HEK293T (cell line): Measurements from ENCODE around the gene ZNF705A.
A peak's percentile ranks its signal among the peaks of the same experiment; 100 is the strongest.
"Not testable (repeated sequence)": the region's sequence is repeated elsewhere in the genome, so short reads cannot be mapped to it uniquely, and the experiment has no call there.

Experiments used
- CTCF ChIA-PET: fragments of 350-600 bp; formaldehyde crosslinking; extraction: SDS; loops from one replicate; lab custom pipeline; 2021; ENCODE audit warnings: antibody characterized with exemption, inconsistent platforms; lab: Yijun Ruan, JAX
- POLR2A ChIA-PET: fragments of 350-600 bp; formaldehyde crosslinking; extraction: SDS; loops from one replicate; lab custom pipeline; 2020; ENCODE audit warnings: antibody characterized with exemption, inconsistent platforms; lab: Yijun Ruan, JAX
- DNase-seq: peaks from one replicate; pipeline ENCODE4 v3.0.0; 2012; ENCODE audit warnings: mixed read lengths; ENCODE audit errors: extremely low spot score
- ARNT ChIP-seq: fragments of 450-650 bp; IDR thresholded peaks from 2 replicates; pipeline ENCODE4 v1.6.1; 2017; ENCODE audit warnings: mild to moderate bottlenecking
- BHLHE40 ChIP-seq: fragments of 450-650 bp; IDR thresholded peaks from 2 replicates; pipeline ENCODE4 v1.6.1; 2016; ENCODE audit warnings: mild to moderate bottlenecking, moderate library complexity, borderline replicate concordance
- CTBP1 ChIP-seq: fragments of 450-650 bp; IDR thresholded peaks from 2 replicates; pipeline ENCODE4 v1.6.1; 2016; ENCODE audit warnings: borderline replicate concordance
- ELF4 ChIP-seq: fragments of 450-650 bp; IDR thresholded peaks from 2 replicates; pipeline ENCODE4 v1.6.1; 2017; ENCODE audit warnings: antibody characterized with exemption
- FOXA1 ChIP-seq: fragments of 450-650 bp; IDR thresholded peaks from 2 replicates; pipeline ENCODE4 v1.6.1; 2016; ENCODE audit warnings: mild to moderate bottlenecking
- FOXK2 ChIP-seq: fragments of 450-650 bp; IDR thresholded peaks from 2 replicates; pipeline ENCODE4 v1.6.1; 2016; ENCODE audit warnings: mild to moderate bottlenecking
- FOXM1 ChIP-seq: fragments of 450-650 bp; IDR thresholded peaks from 2 replicates; pipeline ENCODE4 v1.6.1; 2017; ENCODE audit warnings: mild to moderate bottlenecking, borderline replicate concordance
- HDGF ChIP-seq: fragments of 450-650 bp; IDR thresholded peaks from 2 replicates; pipeline ENCODE4 v1.6.1; 2017; ENCODE audit warnings: antibody characterized with exemption, borderline replicate concordance
- L3MBTL2 ChIP-seq: fragments of 450-650 bp; conservative IDR thresholded peaks from 2 replicates; pipeline ENCODE4 v1.6.1; 2016; ENCODE audit warnings: mild to moderate bottlenecking
- LEF1 ChIP-seq: fragments of 450-650 bp; IDR thresholded peaks from 2 replicates; pipeline ENCODE4 v1.6.1; 2017; ENCODE audit warnings: mild to moderate bottlenecking, borderline replicate concordance
- NFRKB ChIP-seq: fragments of 450-650 bp; IDR thresholded peaks from 2 replicates; pipeline ENCODE4 v1.6.1; 2016; ENCODE audit warnings: mild to moderate bottlenecking, moderate library complexity
- SP1 ChIP-seq: fragments of 450-650 bp; IDR thresholded peaks from 2 replicates; pipeline ENCODE4 v1.6.1; 2017
- SUZ12 ChIP-seq: fragments of 450-650 bp; IDR thresholded peaks from 2 replicates; pipeline ENCODE4 v1.6.1; 2016; ENCODE audit warnings: mild to moderate bottlenecking
- TARDBP ChIP-seq: fragments of 450-650 bp; IDR thresholded peaks from 2 replicates; pipeline ENCODE4 v1.6.1; 2016
- ZNF384 ChIP-seq: fragments of 450-650 bp; IDR thresholded peaks from 2 replicates; pipeline ENCODE4 v1.6.1; 2016
- TF ChIP-seq, protein P1 (sequence below): fragments of 450-650 bp; IDR thresholded peaks from 2 replicates; pipeline ENCODE4 v1.6.1; 2016

Gene ZNF705A

DNA sequence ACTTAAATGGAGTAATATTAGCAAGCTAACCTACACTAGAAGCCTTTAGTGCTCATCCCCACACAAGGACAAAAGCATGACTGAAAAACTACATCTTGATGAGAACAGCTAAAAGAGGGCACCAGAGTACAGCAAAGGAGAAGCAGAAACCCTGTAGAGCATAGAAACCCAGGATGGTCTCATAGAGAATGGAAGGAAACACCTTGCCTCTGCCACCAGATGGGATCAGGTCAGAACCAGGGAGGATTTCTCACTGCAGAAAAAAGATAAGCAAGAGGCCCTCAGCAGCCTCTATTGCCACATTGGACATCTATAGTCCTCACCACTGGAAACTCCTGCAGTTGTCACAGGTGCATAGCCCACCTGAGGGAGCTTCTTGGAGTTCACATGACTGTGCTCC lies 13.6 kb upstream of the ZNF705A start:
- no peak for DNase-seq
- TF ChIP-seq ZNF384, result no peak
- no peak for TF ChIP-seq NFRKB
- TF ChIP-seq HDGF, result no peak
- TF ChIP-seq FOXM1, result no peak
- TF ChIP-seq TARDBP, result no peak
- TF ChIP-seq SP1, result no peak
- no peak for TF ChIP-seq ELF4
- TF ChIP-seq, protein P1, sequence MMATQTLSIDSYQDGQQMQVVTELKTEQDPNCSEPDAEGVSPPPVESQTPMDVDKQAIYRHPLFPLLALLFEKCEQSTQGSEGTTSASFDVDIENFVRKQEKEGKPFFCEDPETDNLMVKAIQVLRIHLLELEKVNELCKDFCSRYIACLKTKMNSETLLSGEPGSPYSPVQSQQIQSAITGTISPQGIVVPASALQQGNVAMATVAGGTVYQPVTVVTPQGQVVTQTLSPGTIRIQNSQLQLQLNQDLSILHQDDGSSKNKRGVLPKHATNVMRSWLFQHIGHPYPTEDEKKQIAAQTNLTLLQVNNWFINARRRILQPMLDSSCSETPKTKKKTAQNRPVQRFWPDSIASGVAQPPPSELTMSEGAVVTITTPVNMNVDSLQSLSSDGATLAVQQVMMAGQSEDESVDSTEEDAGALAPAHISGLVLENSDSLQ, result no peak
- no peak for TF ChIP-seq L3MBTL2
- TF ChIP-seq SUZ12, result no peak
- TF ChIP-seq ARNT, result no peak
- TF ChIP-seq FOXA1, result no peak
- TF ChIP-seq CTBP1, result no peak
- CTCF ChIA-PET, result no interaction called here
- POLR2A ChIA-PET, result no interaction called here

DNA sequence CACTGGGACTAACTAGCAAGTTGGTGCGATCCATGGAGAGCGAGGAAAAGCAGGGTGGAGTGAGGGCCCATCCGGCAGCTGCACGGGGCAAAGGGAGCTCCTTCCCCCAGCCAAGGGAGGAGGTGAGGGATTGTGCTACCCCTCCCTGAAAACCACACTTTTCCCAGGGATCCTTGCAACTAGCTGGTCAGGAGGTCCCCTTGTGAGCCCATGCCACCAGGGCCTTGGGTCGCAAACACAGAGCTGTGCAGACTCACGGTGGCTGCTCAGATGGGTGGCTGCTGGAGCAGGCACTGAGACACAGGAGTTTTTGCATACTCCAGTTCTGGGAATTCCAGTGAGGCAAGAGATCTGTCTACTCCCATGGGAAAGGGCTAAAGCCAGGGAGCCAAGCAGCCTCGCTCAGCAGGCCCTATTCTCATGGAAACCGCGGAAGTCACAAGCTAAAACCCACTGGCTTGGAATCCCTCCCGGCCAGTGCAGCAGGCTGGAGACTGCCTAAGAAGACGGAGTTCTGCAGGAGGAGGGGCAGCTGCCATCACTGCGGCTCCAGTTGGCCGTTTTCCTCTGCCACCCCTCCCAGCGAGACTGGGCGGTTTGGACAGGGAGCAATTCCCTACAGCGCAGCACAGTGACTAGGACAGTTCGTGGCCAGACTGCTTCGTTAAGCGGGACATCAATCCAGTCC lies 10.9 kb upstream of the ZNF705A start:
- no peak for DNase-seq
- TF ChIP-seq BHLHE40, result no peak
- TF ChIP-seq LEF1, result no peak
- no peak for TF ChIP-seq CTBP1
- TF ChIP-seq SUZ12, result no peak
- no peak for TF ChIP-seq FOXM1
- TF ChIP-seq FOXA1, result no peak
- no peak for TF ChIP-seq ELF4
- no peak for TF ChIP-seq ARNT
- TF ChIP-seq FOXK2, result no peak
- no peak for TF ChIP-seq HDGF
- TF ChIP-seq TARDBP, result no peak
- TF ChIP-seq SP1, result no peak
- TF ChIP-seq L3MBTL2, result no peak
- TF ChIP-seq ZNF384, result no peak
- TF ChIP-seq, protein P1, result no peak
- ChIA-PET CTCF (no interaction called here), POLR2A (no interaction called here)

DNA sequence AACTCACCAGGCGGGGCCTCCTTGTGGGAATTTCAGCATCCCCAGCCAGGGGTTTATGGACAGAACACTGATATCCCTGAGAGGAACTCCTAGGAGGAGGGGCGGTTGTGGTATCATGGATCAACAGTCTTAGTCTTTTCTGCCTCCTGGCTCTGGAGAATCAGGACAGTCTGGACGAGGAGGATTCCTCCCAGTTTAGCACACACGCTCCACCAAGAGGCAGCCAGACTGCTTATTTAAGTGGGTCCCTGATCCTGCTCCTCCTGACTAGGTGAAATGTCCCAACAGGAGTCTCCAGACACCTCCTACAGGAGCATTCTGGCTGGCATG lies 10.4 kb upstream of the ZNF705A start:
- ChIA-PET CTCF (no interaction called here), POLR2A (no interaction called here)
- DNase-seq, result no peak
- TF ChIP-seq SP1, result no peak

DNA sequence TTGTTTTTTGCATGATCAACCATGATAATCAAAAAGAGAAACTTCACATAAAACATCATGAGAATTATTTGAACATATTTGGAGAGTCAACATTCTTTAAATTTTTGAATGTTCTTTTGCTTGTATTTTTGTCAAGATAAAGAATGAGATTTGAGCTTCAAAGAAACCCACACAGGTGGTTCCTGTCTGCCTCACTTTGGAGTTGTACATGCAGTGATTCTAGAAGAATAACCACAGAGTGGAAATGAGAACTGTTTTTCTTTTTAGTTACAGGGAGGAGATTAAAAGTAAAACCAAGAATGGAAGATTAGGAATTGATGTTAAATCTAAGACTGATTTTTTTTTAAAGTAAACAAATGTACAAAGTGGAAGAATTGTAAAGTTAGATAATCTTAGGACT lies 2.3 kb upstream of the ZNF705A start:
- TF ChIP-seq L3MBTL2 (no peak), TARDBP (no peak), FOXA1 (no peak), HDGF (no peak), CTBP1 (no peak), ARNT (no peak), ELF4 (no peak), NFRKB (no peak), FOXK2 (no peak), BHLHE40 (no peak), LEF1 (no peak), ZNF384 (no peak), SP1 (no peak), SUZ12 (no peak), FOXM1 (no peak)
- TF ChIP-seq, protein P1, result no peak
- DNase-seq, result no peak
- CTCF ChIA-PET, result no interaction called here
- POLR2A ChIA-PET, result no interaction called here

DNA sequence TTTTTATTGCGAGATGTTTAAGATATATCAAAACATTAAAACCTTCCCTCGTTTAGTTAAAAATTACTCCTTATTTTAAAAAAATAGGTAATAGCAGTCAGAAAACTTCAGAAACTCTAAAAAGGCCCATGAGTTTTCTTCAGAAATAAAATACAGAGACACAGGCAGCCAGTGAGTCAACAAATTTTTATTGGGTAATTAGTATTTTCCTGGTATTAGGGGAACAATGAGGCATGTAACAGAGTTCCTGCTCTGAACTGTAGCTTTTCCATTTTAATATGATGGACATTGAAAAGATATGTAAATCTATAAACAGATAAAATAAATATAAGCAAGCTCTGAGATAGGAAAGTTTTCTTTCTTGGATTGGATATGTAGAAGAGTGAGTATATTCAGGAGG lies 399 bp upstream of the ZNF705A start:
- POLR2A ChIA-PET, result no interaction called here
- TF ChIP-seq ZNF384, result no peak
- TF ChIP-seq ELF4, result no peak
- no peak for TF ChIP-seq FOXM1
- no peak for TF ChIP-seq LEF1
- no peak for TF ChIP-seq TARDBP
- no peak for TF ChIP-seq SP1
- no peak for TF ChIP-seq SUZ12
- no peak for TF ChIP-seq NFRKB
- TF ChIP-seq CTBP1, result no peak
- no peak for DNase-seq
- CTCF ChIA-PET, result interaction anchor here (0.7 kb wide), 1 partner anchor 33 kb away, joined by 3 read pairs; the partner anchor contains the start of gene CLEC4A

DNA sequence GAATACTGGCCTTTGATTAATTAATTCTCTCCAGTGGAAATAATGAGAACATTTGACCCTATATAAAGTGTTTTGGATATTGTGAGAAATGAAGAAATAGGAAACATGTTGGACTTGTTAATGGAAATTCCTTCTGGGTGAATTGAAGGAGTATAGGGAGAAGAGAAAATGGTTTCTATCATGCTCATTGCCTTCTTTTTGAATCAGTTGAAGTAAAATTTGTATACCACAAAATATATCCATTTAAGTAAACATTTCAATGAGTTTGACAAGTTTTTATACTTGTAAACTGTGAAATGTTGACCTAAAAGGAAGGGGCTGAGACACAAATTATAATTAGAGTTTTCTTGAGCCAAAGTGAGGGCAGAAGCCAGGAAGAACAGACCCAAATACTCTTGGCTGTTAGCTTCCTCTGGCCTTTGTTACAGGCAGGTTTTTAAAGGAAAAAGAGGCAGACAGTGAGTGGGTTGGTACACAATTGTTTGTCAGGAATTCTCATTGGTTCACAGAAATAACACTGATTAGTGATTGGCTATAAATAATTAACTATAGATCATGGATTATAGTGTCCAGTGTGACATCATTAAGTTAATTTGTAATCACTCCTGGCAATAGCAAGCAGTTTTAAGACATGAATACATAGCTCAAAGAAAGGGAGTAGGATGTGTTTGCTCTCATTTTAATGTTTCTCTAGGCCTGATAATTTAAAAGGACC lies 826 bp downstream of the ZNF705A start:
- CTCF ChIA-PET, result interaction anchor here (0.7 kb wide), 1 partner anchor 112 kb away, joined by 3 read pairs; no protein-coding TSS in a partner anchor
- TF ChIP-seq, protein P1, result no peak
- TF ChIP-seq NFRKB, result no peak
- TF ChIP-seq TARDBP, result no peak
- TF ChIP-seq CTBP1, result no peak
- no peak for TF ChIP-seq SP1
- TF ChIP-seq FOXK2, result no peak
- no peak for TF ChIP-seq BHLHE40
- TF ChIP-seq ZNF384, result no peak
- POLR2A ChIA-PET, result no interaction called here
- no peak for DNase-seq

DNA sequence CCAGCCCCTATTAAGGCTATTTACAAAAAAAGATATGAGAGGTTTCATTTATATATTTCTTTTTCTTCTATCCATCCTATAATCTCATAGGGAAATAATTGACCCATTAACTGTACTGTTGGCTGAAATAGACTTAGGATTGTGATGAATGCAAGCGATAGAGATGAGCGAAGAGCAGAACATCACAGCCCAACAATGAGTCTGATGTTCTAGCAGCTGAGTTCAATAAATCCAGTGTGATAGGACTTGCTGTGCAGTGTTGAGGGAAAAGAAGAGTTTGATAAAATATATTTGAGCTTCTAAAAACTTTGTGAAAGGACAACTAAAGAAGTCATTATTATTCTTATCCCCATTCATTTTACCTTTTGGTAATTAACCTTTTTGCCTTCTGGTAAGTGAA lies 16.1 kb downstream of the ZNF705A start:
- CTCF ChIA-PET, POLR2A ChIA-PET, DNase-seq: not testable (repeated sequence)

DNA sequence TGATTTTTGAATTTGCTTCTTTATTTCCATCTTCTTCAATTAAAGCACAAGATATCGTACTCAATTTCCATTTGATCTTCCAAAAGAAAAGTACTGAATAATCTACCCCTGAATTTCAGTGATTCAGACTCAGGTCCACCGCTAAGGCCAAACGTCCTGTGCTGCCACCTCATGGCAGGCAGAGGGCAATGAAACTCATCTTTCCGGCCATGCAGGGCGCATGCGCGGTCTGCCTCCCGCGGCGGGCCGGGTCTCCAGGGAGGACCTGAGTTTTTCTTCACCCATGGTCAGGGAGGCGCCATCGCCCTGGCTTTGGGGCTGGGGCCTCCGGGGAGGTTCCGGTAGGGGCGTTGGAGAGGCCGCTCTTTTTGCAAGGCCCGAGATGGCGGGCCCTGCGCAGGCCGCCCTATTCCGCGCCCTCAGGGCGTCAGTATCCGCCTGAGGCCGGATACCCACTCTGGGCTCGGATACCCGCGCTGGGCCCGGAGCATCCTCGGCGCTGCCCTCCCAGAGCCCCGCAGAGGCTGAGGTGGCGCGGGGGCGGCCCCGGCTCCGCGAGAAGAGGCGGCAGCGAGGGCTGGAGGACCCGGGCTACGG lies 23.3 kb downstream of the ZNF705A start:
- CTCF ChIA-PET, POLR2A ChIA-PET: not testable (repeated sequence)
- peak; percentile 52 for DNase-seq

DNA sequence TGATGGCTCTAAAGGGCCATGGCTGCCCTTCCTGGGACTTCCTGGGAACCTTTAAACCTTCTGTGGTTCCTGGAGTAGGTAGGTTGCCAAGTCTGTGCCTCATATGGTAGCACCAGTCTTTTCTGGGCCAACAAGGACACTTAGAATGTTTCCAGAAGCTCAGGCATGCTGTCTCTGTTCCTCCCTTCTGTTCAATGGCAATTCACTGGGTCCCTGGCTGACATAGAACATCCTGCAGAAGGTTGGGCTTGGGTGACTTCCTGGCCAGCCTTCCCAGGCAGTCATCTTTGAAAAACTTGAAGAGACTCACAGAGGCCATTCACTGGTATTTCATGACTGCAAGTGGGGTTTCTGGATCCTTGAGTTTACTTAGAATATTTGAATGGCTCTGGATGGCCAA lies 24.5 kb downstream of the ZNF705A start:
- DNase-seq, POLR2A ChIA-PET: not testable (repeated sequence)
- CTCF ChIA-PET, result interaction anchor here (0.6 kb wide), 2 partner anchors 55 to 73 kb away, joined by 3 read pairs; no protein-coding TSS in a partner anchor
